DOHH2 (cell line): ENCODE results near the gene GPR142.

Source experiments
- H3F3A ChIP-seq: fragments of 200-600 bp; sonication (generic), shearing (Covaris generic); 2 replicates; pipeline ENCODE4 v1.6.0; 2016; ENCODE audit warnings: antibody characterized with exemption, mild to moderate bottlenecking; ENCODE audit not compliant: control insufficient read depth, insufficient read depth
- H3K27ac ChIP-seq: fragments of 200-600 bp; sonication (generic); 2 replicates; pipeline ENCODE4 v1.5.1; 2014; ENCODE audit warnings: low read depth, mild to moderate bottlenecking, low read length, moderate library complexity
- H3K27me3 ChIP-seq: fragments of 200-600 bp; sonication (generic); 2 replicates; pipeline ENCODE4 v1.6.1; 2014; ENCODE audit warnings: mild to moderate bottlenecking, low read length, mixed read lengths; ENCODE audit not compliant: control insufficient read depth
- H3K36me3 ChIP-seq: fragments of 200-600 bp; sonication (generic); 2 replicates; pipeline ENCODE4 v1.6.1; 2014; ENCODE audit warnings: mild to moderate bottlenecking, low read length, moderate library complexity, mixed read lengths; ENCODE audit not compliant: control insufficient read depth
- H3K4me1 ChIP-seq: fragments of 200-600 bp; sonication (generic); 2 replicates; pipeline ENCODE4 v1.6.1; 2014; ENCODE audit warnings: mild to moderate bottlenecking, low read length, mixed read lengths; ENCODE audit not compliant: control insufficient read depth
- H3K4me2 ChIP-seq: fragments of 200-600 bp; sonication (generic); 2 replicates; pipeline ENCODE4 v1.6.0; 2014; ENCODE audit warnings: mild to moderate bottlenecking, low read length, moderate library complexity
- H3K4me3 ChIP-seq: fragments of 200-600 bp; sonication (generic); 2 replicates; pipeline ENCODE4 v1.5.1; 2014; ENCODE audit warnings: mild to moderate bottlenecking, low read length, mixed read lengths
- H3K79me2 ChIP-seq: fragments of 200-600 bp; sonication (generic); 2 replicates; pipeline ENCODE4 v1.6.1; 2014; ENCODE audit warnings: mild to moderate bottlenecking, low read length, mixed read lengths; ENCODE audit not compliant: control insufficient read depth
- H3K9me2 ChIP-seq: fragments of 200-600 bp; sonication (generic); replicated peaks from 2 replicates; pipeline ENCODE4 v1.6.1; 2014; ENCODE audit warnings: mild to moderate bottlenecking, low read length, mixed read lengths; ENCODE audit not compliant: control insufficient read depth
- H3K9me3 ChIP-seq: fragments of 200-600 bp; sonication (generic); 2 replicates; pipeline ENCODE4 v1.6.1; 2014; ENCODE audit warnings: antibody characterized with exemption, low read length, mixed read lengths; ENCODE audit not compliant: control insufficient read depth, insufficient read depth
- H4K20me1 ChIP-seq: fragments of 200-600 bp; sonication (generic); 2 replicates; pipeline ENCODE4 v1.6.0; 2014; ENCODE audit warnings: low read depth, mild to moderate bottlenecking, antibody characterized with exemption, low read length, moderate library complexity; ENCODE audit not compliant: control insufficient read depth, insufficient read depth
- EZH2phosphoT487 ChIP-seq: fragments of 200-600 bp; sonication (generic); IDR thresholded peaks from 2 replicates; pipeline ENCODE4 v1.6.1; 2017; ENCODE audit warnings: borderline replicate concordance, mild to moderate bottlenecking, antibody characterized with exemption, low read length, moderate library complexity, mixed read lengths
- TF ChIP-seq, protein P1 (sequence below): fragments of 200-600 bp; sonication (generic); IDR thresholded peaks from one replicate; pipeline ENCODE4 v1.5.1; 2014; ENCODE audit warnings: antibody characterized with exemption, mild to moderate bottlenecking, low read depth, low read length; ENCODE audit not compliant: poor library complexity, severe bottlenecking

GPR142 gene

DNA sequence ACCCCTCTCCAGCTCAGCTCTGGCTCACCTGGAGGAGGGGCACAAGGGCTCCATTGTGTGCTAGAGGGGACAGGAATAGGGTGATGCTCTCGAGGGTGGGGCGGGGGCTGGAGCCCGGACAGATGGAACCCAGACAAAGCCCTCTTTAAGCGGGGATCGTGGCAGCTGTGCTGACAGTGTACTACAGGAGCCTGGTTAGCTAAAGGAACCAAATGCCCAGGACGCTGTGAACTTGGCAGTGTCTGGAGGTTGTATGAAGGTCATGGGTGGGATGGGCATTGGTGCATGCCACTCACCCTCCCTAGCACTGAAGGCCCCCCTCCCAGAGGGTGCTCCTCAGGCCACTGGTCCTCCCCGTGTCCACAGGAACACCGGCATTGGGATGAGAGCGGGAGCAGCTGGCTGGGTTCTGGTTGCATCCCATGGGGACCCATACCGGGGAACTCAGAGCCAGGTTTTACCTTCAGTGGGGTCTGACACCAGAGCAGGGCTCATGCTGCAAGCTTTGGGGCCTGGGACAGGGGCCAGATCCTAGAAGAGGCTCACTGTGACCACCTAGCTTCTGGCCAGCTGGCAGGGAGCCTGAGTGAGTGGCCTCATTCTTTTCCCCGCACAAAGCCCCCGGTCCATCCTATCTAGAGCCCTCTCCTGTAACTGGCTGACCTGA lies 29.3 kb upstream of the GPR142 start:
- H3K4me2 ChIP-seq = no peak overlapping the region

DNA sequence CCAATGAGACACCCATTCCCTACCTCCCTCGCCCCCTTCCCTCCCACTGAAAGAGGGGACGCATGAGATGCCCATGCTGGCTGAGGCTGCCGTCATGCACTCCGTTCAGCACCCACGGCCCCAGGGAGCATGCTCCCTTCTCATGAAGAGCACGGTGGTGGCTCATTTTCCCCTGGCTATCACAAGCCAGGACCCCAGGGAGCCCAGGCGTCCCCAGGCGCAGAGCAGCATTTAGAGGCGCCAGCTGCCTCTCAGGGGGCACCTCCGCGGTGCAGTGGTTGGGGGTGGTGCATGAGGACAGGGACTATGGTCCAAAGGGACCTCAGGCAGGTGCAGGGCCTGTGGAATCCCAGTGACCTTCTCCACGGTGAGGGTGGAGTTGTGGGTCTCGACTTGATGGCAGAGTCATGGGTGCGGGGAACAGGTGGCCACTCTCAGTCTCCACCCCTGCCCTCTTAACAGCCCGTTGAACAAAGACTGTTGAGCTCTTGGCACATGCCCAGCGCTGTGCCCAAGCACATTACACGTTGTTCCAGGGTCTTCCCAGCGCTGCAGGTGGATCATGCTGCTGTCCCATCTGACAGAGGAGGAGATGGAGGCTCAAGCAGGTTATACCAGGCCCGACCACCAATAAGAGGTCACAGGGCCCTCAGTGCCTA lies 27.6 kb upstream of the GPR142 start:
- Histone ChIP-seq H3K79me2 (no peaks in the 10 kb centered on the region), H3K9me2 (no peaks in the 10 kb centered on the region), H3K27ac (no peak overlapping the region), H3K4me2 (no peak overlapping the region), H3K9me3 (no peaks in the 10 kb centered on the region), H3K4me1 (no peaks in the 10 kb centered on the region), H3K27me3 (no peaks in the 10 kb centered on the region), H4K20me1 (no peaks in the 10 kb centered on the region), H3K4me3 (no peak overlapping the region), H3F3A (no peaks in the 10 kb centered on the region), H3K36me3 (no peaks in the 10 kb centered on the region)
- TF ChIP-seq, protein P1, sequence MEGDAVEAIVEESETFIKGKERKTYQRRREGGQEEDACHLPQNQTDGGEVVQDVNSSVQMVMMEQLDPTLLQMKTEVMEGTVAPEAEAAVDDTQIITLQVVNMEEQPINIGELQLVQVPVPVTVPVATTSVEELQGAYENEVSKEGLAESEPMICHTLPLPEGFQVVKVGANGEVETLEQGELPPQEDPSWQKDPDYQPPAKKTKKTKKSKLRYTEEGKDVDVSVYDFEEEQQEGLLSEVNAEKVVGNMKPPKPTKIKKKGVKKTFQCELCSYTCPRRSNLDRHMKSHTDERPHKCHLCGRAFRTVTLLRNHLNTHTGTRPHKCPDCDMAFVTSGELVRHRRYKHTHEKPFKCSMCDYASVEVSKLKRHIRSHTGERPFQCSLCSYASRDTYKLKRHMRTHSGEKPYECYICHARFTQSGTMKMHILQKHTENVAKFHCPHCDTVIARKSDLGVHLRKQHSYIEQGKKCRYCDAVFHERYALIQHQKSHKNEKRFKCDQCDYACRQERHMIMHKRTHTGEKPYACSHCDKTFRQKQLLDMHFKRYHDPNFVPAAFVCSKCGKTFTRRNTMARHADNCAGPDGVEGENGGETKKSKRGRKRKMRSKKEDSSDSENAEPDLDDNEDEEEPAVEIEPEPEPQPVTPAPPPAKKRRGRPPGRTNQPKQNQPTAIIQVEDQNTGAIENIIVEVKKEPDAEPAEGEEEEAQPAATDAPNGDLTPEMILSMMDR = no peak
- no peak for TF ChIP-seq EZH2phosphoT487

More for the DNA sequence above, 29.3 kb upstream of the GPR142 start:
- H3F3A ChIP-seq = no peaks in the 10 kb centered on the region
- no peaks in the 10 kb centered on the region for H3K4me1 ChIP-seq
- no peaks in the 10 kb centered on the region for H4K20me1 ChIP-seq
- no peaks in the 10 kb centered on the region for H3K9me3 ChIP-seq
- H3K4me3 ChIP-seq = no peak overlapping the region
- H3K79me2 ChIP-seq = no peaks in the 10 kb centered on the region
- TF ChIP-seq, protein P1 = no peak
- no peak for TF ChIP-seq EZH2phosphoT487
- no peaks in the 10 kb centered on the region for H3K36me3 ChIP-seq
- H3K9me2 ChIP-seq = no peaks in the 10 kb centered on the region
- no peak overlapping the region for H3K27ac ChIP-seq
- no peaks in the 10 kb centered on the region for H3K27me3 ChIP-seq

DNA sequence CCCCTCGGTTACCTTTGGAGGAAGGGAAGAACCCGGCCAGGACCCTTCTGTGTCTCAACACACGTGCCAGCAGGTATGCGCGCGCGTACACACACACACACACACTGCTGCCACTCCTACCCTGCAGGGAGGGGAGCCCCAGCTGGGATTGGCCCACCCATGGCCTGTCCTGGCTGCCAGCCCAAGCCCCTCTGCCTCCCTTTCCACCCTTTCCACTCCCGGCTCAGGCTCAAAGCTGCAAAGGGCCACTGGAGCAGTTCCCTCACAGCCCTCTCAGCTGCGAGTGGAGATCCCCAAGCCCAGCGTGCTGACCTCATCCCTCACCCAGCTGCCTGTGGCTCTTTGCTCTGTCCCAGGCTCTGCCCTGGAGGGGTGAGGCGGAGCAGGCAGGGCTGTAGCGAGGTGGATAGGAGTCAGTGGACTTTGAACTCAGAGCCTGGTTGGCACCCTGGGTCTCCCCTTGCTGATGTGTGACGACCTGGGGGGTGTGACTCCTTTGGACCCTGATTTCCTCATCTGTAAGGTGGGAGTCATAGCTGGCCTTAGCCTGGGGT lies 26.8 kb upstream of the GPR142 start:
- Histone ChIP-seq H3K4me2 (no peak overlapping the region), H3F3A (no peaks in the 10 kb centered on the region), H3K4me1 (no peaks in the 10 kb centered on the region), H3K4me3 (no peak overlapping the region), H3K27ac (no peak overlapping the region), H4K20me1 (no peaks in the 10 kb centered on the region), H3K36me3 (no peaks in the 10 kb centered on the region), H3K27me3 (no peaks in the 10 kb centered on the region), H3K9me2 (no peaks in the 10 kb centered on the region), H3K79me2 (no peaks in the 10 kb centered on the region), H3K9me3 (no peaks in the 10 kb centered on the region)
- TF ChIP-seq, protein P1 = no peak
- TF ChIP-seq EZH2phosphoT487 = no peak
